Hematopoietic multipotent progenitor cell treated with erythropoietin and hydrocortisone succinate and interleukin-3 and kit ligand, for 15 days (in vitro differentiated cells): ENCODE data around the gene ECM2.
"Not testable (repeated sequence)": the region's sequence is repeated elsewhere in the genome, so short reads cannot be mapped to it uniquely, and the experiment has no call there.

Experiments
- DNase-seq: peaks from one replicate; pipeline ENCODE4 v3.0.0-alpha.2; 2015; ENCODE audit warnings: low spot score

Gene ECM2

DNA sequence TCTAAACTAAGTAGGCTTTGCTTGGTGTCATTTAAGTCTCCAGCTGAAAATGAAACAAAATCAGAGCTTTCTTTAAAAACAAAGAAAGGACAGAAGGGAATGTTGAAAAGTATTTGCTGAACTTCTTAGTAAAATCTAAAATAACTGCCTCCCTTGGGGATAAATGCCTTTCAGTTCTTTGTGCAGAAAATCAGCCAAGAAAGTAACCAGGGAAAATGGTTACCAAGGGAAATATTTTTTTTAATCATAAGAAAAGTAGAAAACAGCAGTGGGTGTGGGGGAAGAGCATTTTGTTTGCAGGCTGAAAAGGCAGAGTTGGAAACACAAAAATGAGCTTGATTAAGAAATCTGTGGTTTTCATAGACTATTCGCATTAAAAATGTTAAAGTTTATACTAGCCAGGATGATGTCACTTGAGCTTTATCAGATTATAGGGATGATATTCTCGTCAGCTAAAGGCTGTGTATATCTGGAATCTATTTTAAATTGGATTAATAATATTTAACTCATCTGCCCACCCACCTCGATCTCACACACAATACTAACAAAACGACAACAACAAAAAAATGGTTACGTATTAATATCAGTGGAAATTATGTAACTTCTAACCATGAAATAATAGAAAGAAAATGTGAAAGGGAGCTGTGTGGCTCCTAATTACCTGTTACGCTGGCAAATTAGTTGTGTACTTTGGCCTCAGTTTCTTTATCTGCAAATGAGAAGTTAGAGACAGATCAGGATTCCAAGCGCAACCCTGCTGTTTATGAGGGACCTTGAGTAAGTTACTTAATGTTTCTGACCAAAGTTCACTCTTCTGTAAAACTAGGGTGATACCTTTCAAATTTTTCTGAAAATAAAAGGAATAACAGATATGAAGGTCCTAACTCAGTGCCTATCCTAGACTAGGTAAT is at the start of gene ECM2:
TSS of gene ECM2 (minus strand) at position 51 of the 911 bp plus-strand sequence. CDS start 13,124 bp downstream, outside the sequence.
- no peak for DNase-seq

DNA sequence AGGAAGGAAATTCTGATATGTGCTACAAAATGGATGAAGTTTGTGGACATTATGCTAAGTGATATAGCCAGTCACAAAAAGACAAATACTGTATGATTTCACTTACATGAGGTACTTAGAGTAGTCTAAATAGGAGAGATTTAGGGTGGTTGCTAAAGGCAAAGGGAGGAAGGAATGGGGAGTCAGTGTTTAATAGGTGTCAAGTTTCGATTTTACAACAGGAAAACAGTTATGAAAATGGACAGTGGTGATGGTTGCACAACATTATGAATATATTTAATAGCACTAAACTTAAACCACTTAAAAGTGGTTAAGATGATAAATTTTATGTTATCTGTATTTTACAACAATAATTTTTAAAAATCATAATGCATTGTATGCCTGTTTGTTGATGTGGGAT is 40.4 kb upstream of the ECM2 start:
- DNase-seq = no peak

DNA sequence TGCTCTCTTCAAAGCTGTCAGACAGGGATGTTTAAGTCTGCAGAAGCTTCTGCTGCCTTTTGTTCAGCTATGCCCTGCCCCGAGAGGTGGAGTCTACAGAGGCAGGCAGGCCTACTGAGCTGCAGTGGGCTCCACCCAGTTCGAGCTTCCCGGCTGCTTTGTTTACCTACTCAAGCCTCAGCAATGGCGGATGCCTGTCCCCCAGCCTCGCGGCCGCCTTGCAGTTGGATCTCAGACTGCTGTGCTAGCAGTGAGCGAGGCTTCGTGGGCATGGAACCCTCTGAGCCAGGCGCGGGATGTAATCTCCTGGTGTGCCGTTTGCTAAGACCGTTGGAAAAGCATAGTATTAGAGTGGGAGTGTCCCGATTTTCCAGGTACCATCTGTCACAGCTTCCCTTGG is 37.8 kb upstream of the ECM2 start:
- not testable (repeated sequence) for DNase-seq

DNA sequence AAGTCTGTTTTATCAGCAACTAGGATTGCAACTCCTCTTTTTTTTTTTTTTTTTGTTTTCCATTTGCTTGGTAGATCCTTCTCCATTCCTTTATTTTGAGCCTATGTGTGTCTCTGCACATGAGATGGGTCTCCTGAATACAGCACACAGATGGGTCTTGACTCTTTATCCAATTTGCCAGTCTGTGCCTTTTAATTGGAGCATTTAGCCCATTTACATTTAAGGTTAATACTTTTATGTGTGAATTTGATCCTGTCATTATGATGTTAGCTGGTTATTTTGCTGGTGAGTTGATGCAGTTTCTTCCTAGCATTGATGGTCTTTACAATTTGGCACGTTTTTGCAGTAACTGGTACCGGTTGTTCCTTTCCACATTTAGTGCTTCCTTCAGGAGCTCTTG is 36.1 kb upstream of the ECM2 start:
- not testable (repeated sequence) for DNase-seq

DNA sequence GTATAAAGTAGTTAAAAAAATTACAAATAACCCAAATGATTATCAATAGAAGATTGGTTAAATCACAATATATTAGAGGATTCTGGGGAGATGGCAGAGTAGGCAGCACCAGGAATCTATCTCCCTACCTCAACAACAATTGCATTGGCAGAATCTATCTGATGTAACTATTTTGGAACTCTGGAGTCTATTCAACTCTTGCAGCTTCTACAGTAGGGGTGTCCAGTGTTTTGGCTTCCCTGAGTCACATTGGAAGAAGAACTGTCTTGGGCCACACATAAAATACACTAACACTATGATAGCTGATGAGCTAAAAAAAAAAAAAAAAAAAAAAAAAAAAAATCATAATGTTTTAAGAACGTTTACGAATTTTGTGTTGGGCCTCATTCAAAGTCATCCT is 29.2 kb upstream of the ECM2 start:
- no peak for DNase-seq

DNA sequence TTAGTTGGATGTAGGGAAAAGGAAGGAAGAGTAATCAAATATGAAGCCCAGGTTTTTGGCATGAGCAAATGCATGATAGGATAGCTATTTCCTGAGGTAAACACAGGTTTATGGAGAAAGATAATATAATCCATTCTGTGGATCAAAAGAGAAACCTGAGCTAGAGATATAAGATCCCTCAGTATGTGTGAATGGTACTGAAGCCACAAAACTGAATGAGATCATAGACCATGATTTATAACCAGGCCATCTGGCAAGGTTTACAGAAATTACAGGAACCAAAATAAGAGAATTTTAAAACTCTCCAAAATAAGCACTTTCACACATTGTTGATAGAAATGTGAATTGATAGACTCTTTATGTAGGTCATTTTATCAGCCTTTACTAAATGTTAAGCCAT is 28.7 kb upstream of the ECM2 start:
- DNase-seq = no peak

DNA sequence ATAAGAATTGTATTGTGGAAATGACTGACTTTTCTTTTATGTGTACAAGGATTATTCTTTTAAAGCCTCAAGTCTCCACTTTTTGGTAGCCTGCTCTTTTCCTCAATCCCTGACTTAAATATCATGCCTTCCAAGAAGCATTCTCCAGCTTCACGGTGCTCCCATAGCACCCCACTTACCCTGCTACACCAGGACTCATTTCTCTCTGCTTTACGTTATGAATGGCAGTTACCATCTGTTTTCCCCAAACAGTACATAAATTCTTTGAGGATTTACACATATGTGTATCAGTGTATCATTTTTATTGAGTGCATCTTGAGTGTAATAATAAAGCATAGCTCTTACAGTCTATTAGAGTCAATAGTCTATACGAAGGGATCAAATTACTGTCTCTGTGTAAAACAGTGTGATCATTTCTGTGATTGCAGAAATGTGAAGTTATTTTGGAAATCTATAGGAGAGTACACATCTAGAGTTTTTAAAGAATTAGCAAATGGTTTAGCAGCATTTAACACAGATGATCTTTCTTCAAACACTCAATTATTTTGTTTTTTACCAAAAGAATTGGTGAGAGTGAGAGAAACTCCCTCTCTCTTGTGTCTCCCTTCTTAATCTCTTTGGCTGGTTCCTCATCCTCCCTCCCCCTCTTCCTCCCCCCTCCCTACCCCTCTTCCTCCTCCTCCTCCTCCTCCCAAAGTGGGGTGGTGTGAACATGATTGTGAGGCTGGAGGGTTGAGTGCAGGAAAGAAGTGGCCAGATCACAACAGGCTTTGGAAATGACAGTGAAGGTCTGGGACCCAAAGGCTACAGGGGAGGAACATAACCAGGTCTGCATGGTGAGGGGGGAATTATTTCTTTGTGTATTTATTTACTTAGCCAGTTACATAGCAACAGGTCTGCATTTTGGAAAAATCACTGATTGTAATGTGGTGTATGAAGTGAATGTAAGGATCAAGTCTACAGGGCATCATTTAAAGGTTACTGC is 27.6 kb upstream of the ECM2 start:
- DNase-seq = no peak

DNA sequence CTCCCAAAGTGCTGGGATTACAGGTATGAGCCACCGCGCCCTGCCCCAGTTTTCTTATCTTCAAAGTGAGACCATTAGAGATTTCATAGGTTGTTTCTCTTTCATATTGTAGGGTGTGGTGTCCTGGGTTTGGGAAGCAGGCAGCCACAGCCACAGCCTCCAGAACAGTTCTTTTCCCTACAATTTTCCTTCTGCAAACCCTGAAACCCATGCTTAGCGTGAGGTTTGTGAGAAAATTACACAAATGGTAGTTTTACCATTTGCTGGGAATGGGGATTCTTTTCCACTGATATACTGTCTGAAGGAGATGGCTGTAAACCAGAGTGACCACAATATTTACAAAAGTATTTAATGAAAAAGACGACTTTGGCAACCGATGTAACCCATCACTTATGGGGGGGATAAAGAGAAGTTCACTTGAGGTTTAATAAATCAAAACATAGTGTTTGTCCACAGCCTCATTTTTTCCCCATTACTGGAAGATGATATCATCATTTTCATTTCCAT is 26.7 kb upstream of the ECM2 start:
- no peak for DNase-seq

DNA sequence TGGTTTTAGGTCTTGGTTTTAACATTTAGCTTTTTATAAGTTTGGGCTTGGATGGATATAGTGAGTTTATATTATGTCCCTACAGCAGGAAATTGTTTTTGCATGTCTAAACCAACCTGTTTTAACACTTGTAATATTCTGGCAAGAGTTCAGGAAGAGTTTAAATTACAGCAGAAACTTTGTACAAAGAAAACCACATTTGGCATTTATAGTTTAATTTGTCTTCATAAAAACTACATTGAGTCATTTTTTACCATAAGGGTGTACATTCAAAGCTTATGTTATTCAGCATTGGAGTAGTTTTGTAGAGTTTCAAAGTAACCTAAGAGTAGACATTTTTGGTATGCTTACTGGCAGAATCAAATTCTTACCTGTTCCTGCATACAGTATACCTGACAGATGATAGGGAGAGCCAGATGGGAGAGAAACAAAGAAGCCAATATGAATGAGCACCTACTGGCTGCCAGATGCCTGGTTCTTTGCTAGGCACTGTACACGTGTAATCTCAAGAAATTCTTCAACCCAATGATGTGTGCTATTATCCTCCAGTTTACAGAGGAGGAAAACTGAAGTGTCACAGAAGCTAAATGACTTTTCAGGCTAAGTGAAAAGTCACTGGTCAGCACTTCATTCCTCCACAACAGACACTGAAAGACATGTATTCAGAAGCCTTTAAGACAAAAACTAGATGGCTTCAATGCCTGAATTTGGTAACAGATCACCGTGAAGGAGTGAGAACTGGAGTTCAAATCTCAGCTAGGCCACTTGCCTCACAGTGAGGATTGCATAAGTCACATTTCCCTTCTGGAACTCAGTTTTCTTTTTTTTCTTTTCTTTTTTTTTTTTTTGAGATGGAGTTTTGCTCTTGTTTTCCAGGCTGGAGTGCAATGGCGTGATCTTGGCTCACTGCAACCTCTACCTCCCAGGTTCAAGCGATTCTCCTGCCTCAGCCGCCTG is 25.9 kb upstream of the ECM2 start:
- DNase-seq = no peak

DNA sequence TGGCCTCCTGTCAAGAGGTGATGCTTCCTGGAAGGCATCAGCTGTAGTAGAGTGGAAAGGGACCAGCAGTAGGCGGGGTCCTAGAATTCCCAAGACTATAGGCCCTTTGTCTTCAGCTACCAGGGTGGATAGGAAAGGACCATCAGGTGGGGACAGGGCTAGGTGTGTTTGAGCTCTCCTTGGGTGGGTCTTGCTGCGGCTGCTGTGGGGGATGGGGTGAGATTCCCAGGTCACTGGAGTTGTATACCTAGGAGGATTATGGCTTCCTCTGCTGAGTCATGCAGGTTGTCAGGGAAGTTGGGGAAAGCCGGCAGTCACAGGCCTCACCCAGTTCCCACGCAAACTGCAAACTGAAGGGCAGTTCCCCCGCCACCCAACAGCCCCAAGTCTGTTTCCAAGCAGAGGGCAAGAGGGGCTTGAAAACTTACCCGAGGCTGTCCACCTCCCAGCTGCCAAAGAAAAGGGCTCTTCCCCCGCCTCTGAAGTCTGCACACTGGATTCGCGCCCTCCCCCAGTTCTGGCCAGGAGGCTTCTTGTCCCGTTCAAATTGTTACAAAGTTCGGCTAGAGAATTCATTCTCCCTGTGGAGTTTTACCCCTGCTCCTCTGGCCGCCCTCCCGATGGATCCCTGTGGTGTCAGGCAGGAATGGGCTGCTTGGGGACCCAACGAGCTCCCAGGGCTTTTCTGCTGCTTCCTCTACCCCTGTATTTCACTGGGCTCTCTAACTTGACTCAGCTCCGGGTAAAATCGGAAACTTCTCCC is 23.0 kb upstream of the ECM2 start:
- DNase-seq = no peak

DNA sequence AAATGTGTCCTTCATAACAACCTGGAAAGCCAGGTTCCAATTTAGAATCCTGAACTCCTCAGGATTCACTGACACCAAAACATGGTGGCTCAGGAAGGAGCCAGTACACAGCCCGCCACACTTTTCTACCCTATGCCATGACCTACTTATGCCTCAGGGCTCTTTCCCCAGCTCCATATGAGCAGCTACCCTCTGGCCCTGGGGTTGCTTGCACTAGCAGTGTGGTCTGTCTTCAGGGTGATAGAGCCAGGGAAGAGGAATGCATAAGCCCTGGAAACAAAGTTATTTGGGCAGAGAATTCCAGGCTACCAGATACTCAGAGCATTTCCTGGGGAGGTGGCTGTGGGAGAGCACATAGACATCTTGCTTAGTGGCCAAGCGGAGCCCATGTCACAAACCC is 15.0 kb upstream of the ECM2 start:
- DNase-seq = no peak

DNA sequence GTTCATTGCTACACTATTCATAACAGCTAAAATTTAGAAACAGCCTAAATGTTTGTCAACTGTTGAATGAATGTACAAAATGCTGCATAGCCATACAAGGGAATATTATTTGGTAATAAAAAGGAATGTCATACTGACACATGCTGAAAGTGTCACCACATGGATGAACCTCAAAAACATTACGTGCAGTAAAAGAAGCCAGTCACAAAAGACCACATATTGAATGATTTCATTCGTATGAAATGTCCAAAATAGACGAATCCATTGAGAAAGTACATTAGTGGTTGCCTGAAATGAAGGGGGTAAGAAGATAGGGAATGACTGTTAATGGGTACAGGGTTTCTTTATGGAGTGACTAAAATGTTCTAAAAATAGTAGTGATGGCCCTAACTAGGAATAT is 11.6 kb upstream of the ECM2 start:
- no peak for DNase-seq

DNA sequence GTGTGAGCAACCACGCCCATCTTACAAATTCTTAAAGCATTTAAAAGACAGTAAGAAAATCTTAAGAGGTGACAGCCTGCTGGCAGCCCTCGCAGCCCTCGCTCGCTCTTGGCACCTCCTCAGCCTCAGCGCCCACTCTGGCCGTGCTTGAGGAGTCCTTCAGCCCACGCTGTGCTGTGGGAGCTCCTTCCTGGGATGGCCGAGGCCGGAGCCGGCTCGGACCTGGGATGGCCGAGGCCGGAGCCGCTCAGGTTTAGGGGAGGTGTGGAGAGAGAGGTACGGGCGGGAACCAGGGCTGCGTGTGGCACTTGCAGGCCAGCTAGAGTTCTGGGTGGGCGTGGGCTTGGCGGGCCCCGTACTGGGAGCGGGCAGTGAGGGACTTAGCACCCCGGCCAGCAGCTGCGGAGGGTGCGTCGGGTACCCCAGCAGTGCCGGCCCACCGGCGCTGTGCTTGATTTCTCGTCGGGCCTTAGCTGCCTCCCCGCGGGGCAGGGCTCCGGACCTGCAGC is 9.3 kb upstream of the ECM2 start:
- no peak for DNase-seq

DNA sequence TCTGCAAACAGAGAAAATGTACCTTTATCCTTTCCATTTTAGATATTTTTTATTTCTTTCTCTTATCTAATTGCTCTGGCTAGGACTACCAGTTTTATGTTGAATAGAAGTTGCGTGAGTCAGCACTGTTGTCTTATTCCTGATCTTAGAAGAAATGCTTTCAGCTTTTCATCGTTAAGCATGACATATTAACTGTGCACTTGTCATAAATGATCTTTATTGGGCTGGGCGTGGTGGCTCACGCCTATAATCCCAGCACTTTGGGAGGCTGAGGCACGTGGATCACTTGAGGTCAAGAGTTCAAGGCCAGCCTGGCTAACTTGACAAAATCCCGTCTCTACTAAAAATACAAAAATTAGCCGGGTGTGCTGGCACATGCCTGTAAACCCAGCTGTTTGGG is 8.2 kb upstream of the ECM2 start:
- no peak for DNase-seq

DNA sequence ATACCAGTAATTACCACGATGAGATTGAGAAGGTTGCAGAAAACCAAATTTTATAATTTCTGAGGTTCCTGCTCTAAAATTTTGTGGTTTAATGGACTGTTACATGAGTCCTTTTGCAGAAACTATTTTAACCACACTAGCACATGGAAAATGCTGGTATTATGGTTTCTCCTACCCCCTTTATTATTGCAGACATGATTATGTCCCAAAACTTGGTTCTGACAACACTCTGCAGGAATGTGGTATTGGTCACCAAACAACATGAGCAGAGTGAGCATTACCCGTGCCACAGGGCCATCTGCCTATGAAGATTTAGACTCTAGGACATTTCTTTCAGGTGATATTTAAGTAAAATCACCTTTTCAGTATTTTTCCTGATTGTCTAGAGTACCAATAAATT is 2.8 kb upstream of the ECM2 start:
- DNase-seq = no peak

DNA sequence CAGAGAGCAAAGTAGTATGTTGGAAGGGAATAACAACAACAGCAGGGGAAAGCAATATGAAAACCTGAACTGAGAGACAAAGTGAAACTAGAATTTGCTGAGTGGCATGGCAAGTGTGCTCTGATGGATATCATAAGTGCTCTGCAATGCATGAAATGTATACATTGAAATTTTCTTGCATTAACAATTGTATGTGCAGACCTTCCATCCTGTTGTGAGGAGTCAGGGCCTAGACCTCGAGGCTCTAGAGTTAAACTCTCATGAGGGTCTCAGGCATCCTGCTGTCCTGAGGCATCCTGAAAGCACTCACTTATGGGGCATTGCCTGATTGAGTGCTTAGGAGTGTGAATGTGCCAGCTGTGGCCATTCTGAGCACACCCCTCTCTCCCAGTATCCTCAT is 1.1 kb downstream of the ECM2 start:
- DNase-seq = no peak

DNA sequence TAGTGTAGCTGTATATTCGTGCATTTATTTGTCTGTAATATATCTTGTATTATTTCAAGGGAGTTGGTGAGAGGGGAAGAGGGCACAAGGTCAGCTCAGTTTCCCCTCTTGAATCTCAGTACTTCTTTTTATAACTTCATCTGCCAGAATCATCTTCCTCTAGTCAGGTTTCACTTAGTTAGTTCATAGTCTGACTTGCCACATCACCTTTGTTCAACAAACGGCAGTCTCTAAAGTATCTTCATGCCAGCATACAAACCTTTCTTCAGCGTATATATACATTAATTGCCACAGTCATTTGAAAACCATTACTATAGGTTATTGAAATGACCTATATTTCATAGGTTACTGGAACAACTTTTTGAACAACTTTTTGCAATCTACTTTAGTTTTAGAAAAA is 1.6 kb downstream of the ECM2 start:
- no peak for DNase-seq

DNA sequence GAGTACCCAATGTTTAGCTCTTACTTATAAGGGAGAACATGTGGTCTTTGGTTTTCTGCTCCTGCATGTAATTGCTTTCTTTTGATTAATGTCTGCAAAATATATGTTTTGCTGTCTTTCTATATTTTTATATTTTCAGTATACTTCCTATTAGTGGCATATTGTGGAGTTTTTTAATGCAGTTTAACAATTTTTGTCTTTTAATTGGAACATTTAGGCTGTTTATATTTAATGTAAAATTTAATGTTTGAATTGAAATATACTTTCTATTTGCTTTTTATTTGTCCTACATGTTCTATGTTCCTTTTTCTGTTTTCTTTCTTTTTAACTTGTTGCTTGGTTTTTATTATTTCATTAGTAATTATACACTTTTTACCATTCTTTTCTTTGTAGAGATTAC is 4.9 kb downstream of the ECM2 start:
- no peak for DNase-seq

DNA sequence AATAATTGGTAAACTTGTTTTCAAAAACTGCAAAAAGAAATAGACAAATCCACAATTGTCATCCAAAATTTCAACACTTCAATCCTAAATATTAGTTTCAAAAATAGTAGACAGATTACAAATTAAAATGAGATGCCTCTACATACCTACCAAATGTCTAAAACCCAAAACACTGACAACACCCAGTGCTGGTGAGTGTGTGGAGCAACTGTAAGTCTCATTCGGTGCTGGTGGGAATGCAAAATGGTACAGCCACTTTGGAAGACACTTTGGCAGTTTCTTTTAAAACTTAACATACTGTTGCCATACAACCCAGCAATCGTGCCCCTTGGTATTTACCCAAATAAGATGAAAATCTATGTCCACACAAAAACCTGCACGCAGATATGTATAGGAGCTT is 6.7 kb downstream of the ECM2 start:
- DNase-seq = no peak

DNA sequence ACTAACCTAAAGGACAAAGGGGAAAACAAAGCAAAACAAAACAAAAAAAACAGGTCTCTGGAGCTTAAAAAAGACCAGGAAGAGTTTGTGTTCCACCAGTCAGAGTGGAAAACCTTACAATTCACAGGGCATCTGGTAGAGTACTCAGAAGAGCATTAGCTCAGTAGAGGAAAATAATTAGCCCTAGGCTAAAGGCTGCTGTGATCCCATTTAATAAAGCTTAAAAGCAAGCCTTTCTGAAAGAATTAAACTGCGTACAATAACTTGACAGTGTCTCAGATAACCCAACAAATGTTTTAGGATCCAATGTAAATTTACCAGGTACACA is 7.3 kb downstream of the ECM2 start:
- DNase-seq = no peak
